ELR (cell line): Measurements from ENCODE around the gene ERCC4.

ENCODE experiments used
- DNase-seq: peaks from one replicate; pipeline ENCODE4 v3.0.0-alpha.2; 2015; ENCODE audit warnings: low read depth

ERCC4 gene

DNA sequence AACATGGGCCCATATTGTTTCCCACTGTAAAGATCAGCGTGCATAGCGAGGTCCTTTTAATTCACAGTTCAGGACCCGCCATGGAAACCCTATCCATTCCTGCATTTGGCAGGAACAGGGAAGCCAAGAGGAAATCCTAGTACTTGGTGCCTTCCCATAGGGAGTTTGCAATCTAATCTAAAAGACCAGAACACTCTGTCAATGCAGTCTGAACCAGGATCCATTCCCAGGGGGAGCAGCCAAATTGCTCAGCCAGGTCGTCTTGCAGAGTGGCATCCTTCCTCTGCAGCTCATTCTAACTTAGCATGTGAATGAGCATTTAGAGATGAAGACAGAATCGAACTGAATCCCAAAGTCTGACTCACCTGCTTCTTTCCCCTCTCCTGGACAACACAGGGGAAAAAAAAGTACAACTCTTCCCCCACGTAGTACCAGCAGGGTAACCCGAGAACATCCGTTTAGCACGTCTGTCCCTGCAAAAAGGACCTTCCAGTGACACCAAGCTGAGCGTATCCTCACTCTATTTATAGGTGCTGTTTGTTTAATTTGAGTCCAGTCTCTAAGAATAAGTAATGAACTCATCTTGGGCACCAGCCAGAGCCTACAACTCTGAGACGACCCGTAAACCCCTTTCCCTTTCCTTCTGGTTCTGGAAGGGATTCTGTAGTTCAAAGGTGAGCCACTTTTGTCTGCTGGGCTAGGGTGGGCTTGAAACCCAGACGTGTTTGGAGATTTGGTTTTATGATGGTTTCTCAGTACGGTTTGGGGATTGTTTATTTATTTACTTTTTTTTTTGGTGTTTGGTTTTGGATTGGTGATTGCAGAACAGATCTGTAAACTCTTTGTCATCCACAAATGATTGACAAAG lies 74.5 kb downstream of the ERCC4 start:
- DNase-seq: no peak

DNA sequence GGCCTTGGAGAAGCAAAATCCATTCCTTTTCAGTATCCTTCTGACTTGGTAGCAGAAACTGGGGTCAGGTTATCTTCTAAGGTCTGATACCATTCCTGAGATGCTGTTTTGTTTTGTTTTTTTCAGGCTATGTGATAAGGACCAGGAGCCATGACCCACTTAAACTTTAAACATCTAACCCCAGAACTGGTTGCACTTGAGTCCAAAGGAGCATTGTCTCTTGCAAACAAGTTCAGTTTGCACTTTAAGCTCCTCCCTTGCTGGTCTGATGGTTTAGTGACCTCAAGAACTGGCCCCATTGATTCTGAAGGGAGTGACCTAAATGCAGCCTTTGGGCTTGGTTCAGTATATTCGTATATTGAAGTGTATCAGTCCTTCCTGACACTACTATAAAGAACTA lies 75.2 kb downstream of the ERCC4 start:
- no peak for DNase-seq

DNA sequence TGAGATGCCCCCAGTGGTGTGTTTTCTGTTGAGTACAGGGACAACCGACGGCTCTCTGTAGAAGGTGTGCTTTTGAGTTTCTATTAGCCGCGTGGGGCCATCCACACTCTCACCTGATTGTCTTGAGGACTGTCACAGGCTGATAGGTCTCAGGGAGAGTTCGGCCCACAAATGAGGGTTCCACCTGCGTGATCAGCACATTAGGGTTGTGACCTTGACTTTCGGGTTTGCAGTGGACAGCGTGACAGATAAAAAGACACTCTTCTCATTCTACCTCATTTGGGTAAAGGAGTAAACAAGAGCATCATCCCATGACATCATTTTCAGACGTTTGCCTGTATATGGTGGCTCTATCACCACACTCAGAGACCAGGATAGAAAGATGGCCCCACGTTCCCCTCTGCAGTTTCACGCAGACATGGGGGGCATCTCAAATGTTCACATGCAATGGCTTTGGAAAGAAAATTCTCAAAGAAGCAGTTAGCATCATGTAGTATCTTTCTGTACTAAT lies 76.9 kb downstream of the ERCC4 start:
- DNase-seq: no peak

DNA sequence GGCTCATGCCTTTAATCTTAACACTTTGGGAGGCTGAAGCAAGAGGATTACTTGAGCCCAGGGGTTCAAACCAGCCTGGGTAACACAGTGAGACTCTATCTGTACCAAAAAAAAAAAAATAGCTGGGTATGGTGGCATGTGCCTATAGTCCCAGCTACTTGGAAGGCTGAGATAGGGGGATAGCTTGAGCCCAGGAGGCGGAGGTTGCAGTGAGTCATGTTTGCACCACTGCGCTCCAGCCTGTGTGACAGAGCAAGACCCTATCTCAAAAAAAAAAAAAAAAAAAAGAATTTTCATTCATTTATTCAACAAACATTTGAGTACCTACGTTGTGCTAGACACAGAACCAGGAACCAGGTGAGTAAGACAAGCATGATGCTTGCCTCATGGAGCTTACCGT lies 77.6 kb downstream of the ERCC4 start:
- no peak for DNase-seq

DNA sequence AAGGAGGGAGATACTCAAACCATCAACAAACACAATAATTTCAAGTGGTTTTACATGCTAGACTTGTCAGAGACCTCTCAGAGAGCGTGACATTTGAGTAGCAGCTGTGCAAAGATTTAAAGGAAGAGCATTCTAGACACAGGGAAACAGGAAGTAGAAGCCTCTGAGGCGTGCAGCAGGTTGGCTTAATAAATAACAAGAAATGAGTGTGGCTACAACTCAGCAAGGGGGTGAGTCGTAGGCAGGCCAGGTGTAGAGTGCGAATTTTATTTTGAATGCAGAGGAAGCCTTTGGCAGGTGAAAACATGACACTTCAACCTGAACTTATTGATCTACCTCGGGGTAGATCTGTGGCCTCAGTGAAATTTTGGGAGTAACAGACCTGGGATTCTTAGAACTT lies 78.0 kb downstream of the ERCC4 start:
- no peak for DNase-seq

DNA sequence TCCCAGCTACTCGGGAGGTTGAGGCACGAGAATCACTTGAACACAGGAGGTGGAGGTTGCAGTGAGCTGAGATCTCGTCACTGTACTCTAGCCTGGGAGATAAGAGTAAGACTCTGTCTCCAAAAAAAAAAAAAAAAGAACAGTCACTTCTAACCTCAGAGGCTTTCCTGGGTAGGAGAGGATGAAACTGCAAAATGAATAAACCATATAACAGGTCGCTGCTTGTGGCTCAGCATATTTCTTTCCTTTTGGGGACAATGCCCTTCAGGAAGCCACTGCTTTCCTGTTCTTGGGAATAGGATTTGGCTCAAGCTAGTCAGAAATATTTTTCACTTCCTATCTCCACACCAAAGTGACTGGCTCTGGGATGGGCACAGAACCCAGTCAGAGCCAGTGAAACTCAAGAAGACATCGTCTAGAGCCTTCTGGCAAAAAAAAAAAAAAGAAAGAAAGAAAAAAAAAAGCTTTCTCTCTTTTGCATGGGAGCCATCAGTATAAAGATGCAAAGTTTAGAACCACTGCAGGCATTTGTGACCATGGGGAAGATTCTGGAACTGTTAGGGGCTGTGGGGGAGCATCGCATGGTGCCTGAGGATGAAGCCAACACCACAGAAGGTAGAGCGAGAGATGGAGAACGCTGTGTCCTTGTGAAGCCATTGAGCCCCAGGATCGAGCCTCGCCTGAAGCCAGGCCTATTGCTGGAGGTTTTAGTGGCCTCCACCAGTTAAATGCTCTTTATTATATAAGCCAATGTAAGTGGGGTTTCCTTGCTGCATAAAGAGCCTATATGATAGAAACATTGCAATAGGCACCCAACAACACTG lies 79.3 kb downstream of the ERCC4 start:
- DNase-seq: no peak

DNA sequence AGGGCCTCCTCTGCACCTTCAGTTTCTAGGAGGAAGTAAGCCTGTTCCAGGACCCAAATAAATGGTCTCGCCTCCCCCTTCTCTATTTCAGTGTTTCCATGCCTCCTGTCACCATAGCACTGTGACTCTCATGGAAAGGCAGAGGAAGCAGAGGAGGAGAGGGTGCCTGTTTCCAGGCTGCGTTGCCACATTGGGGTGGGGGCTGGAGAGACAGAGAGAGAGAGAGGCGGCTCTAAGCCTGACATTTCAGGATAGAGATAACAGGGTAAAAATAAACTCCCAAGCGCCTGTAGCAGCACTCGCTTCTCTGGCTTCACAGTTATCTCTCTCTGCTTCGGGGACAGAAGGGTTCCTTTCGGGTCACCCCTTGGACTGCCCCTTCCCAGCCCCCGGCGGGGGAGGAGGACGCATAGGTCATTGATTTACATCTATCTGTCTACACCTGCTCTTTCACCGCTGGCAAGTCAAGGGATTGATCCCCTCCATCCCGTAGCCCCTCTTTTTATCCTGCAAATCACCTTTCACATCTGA lies 80.0 kb downstream of the ERCC4 start:
- DNase-seq: no peak

DNA sequence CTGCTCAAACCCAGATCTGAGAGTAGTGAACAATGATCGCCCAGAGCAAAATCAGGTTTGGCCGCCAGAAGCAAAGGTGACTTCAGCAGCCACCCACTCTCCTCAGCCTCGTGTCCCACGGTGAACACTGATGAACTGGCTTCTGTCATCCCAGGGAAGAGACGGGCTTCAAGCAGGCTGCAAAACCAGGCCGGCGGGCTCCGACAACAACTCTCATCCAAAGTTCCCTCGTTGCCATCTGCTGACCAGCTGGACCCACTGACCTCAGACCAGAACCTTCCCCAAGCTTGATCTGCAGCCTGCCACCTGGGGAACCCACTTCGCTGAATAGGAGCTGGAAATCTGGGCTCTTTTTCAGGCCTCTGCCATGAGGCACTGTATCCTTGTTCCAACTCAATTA lies 81.6 kb downstream of the ERCC4 start:
- DNase-seq: no peak
